ENCODE data around the gene C10orf71. TPM values are rescaled to one million over a fixed set of nuclear protein-coding genes. Genes with fewer than 3 reads are reported as not detected.

Gene C10orf71
- total RNA-seq, 2 donors from 2014 or later = 0.14 TPM; not detected in 1

DNA sequence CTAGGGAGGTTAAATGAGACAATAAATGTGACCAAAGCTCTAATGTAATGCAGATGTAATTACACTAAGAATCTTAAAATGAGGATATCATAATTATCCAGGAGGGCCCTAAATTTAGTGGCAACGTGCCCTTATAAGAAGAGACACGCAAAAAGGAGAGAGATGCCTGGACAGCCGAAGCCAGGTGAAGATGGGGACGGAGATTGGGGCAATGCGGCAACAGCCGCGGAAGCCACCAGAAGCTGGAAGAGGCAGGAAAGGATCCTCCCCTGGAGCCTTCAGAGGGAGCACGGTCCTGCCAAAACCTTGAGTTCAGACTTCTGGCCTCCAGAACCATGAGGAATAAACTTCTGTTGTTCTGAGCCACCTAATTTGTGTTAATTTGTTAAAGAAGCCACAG, 25.3 kb upstream of the C10orf71 start:
- no peak overlapping the region for H3K4me3 ChIP-seq
- H3K9me3 ChIP-seq = no peaks in the 10 kb centered on the region
- peaks cover 0 to 4% of the 10 kb centered on the region in 2 donors for H3K4me1 ChIP-seq (ENCODE audit: control insufficient read depth in 1 of 2, low read depth in 2 of 2)
- no peak for DNase-seq (ENCODE audit: low spot score)
- no peaks in the 10 kb centered on the region for H3K36me3 ChIP-seq
- H3K27me3 ChIP-seq (replicated peaks; ENCODE audit: insufficient read depth) = no peaks in the 10 kb centered on the region
- no peak for TF ChIP-seq CTCF (IDR thresholded peaks at IDR 0.05)
- H3K27ac ChIP-seq = no peak overlapping the region
- ATAC-seq (ENCODE audit: insufficient number of reproducible peaks, low FRiP score, low read depth) = no peak

DNA sequence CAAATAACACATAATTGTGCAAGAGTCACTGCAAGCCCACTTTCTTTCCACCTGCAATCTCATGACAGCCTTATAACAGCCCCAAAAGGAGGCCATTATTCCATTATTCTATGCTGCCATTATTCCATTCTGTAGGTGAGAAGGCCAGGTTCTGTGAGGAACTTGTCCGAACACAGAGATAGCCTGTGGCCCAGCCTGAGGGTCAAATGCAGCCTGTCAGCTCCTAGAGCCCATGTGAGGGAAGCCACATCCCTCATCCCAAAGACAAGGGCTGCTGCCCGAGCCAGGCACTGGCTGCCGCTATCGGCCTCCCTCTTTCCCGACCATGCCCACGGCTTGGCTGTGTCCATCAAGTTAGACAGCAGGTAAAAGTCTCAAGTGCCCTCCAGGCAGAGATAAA, 24.1 kb upstream of the C10orf71 start:
- no peak for DNase-seq (ENCODE audit: low spot score)
- H3K27me3 ChIP-seq (replicated peaks; ENCODE audit: insufficient read depth) = no peaks in the 10 kb centered on the region
- peaks cover 0 to 4% of the 10 kb centered on the region in 2 donors for H3K4me1 ChIP-seq (ENCODE audit: control insufficient read depth in 1 of 2, low read depth in 2 of 2)
- no peak overlapping the region for H3K4me3 ChIP-seq
- ATAC-seq (ENCODE audit: insufficient number of reproducible peaks, low FRiP score, low read depth) = no peak
- H3K9me3 ChIP-seq = no peaks in the 10 kb centered on the region
- H3K36me3 ChIP-seq = no peaks in the 10 kb centered on the region
- H3K27ac ChIP-seq = no peak overlapping the region
- no peak for TF ChIP-seq CTCF (IDR thresholded peaks at IDR 0.05)

DNA sequence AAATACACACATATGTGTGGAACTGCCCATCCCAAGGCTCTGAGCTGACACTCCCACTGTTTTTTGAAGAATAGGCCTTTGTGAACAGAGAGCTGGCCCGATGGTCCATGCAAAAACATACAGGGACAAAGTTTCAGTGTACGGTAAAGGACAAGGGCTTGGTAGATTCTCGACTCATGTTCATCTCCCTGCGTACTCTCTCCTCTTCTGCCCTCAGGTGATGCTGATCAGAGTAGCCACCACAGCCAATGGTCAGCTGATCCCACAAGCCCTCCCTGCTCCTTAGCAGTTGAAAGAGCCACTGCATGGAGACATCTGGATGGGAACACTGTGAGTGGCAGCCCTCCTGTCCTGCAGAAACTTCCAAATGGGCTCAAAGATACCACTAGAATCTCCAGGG, 23.1 kb upstream of the C10orf71 start:
- peaks cover 0 to 4% of the 10 kb centered on the region in 2 donors for H3K4me1 ChIP-seq (ENCODE audit: control insufficient read depth in 1 of 2, low read depth in 2 of 2)
- no peak overlapping the region for H3K27ac ChIP-seq
- H3K27me3 ChIP-seq (replicated peaks; ENCODE audit: insufficient read depth) = no peaks in the 10 kb centered on the region
- no peak overlapping the region for H3K4me3 ChIP-seq
- no peak for TF ChIP-seq CTCF (IDR thresholded peaks at IDR 0.05)
- no peaks in the 10 kb centered on the region for H3K36me3 ChIP-seq
- ATAC-seq (ENCODE audit: insufficient number of reproducible peaks, low FRiP score, low read depth) = no peak
- no peak for DNase-seq (ENCODE audit: low spot score)
- H3K9me3 ChIP-seq = no peaks in the 10 kb centered on the region

DNA sequence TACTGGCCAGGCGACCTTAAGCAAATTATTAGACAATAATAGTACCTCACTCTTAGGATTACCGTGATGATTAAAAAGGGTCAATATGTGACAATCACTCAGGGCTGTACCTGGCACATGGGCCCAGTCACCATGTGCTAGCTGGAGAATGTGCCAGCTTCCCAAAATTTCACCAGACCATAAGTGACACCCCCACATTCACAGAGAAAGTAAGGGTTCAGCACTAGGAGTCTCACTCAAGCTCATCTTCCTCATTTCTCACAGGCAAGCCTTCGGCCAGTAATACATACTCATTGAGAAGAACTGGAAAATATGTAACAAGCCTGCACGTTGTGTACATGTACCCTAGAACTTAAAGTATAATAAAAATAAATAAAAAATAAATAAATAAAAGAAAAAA, 22.4 kb upstream of the C10orf71 start:
- H3K36me3 ChIP-seq = no peaks in the 10 kb centered on the region
- no peak for DNase-seq (ENCODE audit: low spot score)
- no peak overlapping the region for H3K27ac ChIP-seq
- H3K4me1 ChIP-seq (ENCODE audit: control insufficient read depth in 1 of 2, low read depth in 2 of 2) = peaks cover 0 to 4% of the 10 kb centered on the region in 2 donors
- no peaks in the 10 kb centered on the region for H3K9me3 ChIP-seq
- no peak for ATAC-seq (ENCODE audit: insufficient number of reproducible peaks, low FRiP score, low read depth)
- H3K27me3 ChIP-seq (replicated peaks; ENCODE audit: insufficient read depth) = no peaks in the 10 kb centered on the region
- no peak overlapping the region for H3K4me3 ChIP-seq
- no peak for TF ChIP-seq CTCF (IDR thresholded peaks at IDR 0.05)

GRCh38 chr10:49277973-49278372, 21.0 kb upstream of the C10orf71 start:
- no peak overlapping the region for H3K4me3 ChIP-seq
- no peak overlapping the region for H3K27ac ChIP-seq
- H3K27me3 ChIP-seq (replicated peaks; ENCODE audit: insufficient read depth) = no peaks in the 10 kb centered on the region
- DNase-seq (ENCODE audit: low spot score) = no peak
- no peak for TF ChIP-seq CTCF (IDR thresholded peaks at IDR 0.05)
- no peaks in the 10 kb centered on the region for H3K36me3 ChIP-seq
- peaks cover 0 to 2% of the 10 kb centered on the region in 2 donors for H3K4me1 ChIP-seq (ENCODE audit: control insufficient read depth in 1 of 2, low read depth in 2 of 2)
- no peak for ATAC-seq (ENCODE audit: insufficient number of reproducible peaks, low FRiP score, low read depth)
- no peaks in the 10 kb centered on the region for H3K9me3 ChIP-seq

All from thoracic aorta (tissue), 2 donors.